Ecto neural progenitor cell (in vitro differentiated cells): ENCODE results near the gene XRCC5.
"Not testable (repeated sequence)": the region's sequence is repeated elsewhere in the genome, so short reads cannot be mapped to it uniquely, and the experiment has no call there.

ENCODE experiments used
- DNase-seq: peaks from one replicate; pipeline ENCODE4 v3.0.0-alpha.2; 2018; ENCODE audit warnings: low spot score

XRCC5 gene

GRCh38 chr2:216201692-216202306, 92.7 kb downstream of the XRCC5 start:
- no peak for DNase-seq

- DNase-seq, result no peak
Measured at GRCh38 chr2:216202626-216203250, 93.6 kb downstream of the XRCC5 start.

- no peak for DNase-seq
Measured at GRCh38 chr2:216205486-216205885, 96.3 kb downstream of the XRCC5 start.

- DNase-seq, result no peak
Measured at GRCh38 chr2:216206041-216206703, 97.0 kb downstream of the XRCC5 start.

GRCh38 chr2:216206821-216207220, 97.7 kb downstream of the XRCC5 start:
- no peak for DNase-seq

- not testable (repeated sequence) for DNase-seq
Measured at GRCh38 chr2:216208661-216209060, 99.5 kb downstream of the XRCC5 start.

GRCh38 chr2:216210701-216211540, 101.8 kb downstream of the XRCC5 start:
- no peak for DNase-seq

- no peak for DNase-seq
Measured at GRCh38 chr2:216211614-216212145, 102.5 kb downstream of the XRCC5 start.

- no peak for DNase-seq
Measured at GRCh38 chr2:216214768-216215167, 105.6 kb downstream of the XRCC5 start.

GRCh38 chr2:216215658-216216390, 106.7 kb downstream of the XRCC5 start:
- DNase-seq, result no peak

- no peak for DNase-seq
Measured at GRCh38 chr2:216216951-216217903, 108.1 kb downstream of the XRCC5 start.

GRCh38 chr2:216217904-216218260, 108.7 kb downstream of the XRCC5 start:
- DNase-seq, result no peak

- DNase-seq, result no peak
Measured at GRCh38 chr2:216219861-216220260, 110.7 kb downstream of the XRCC5 start.

GRCh38 chr2:216220976-216221375, 111.8 kb downstream of the XRCC5 start:
- no peak for DNase-seq

GRCh38 chr2:216221811-216222210, 112.7 kb downstream of the XRCC5 start:
- DNase-seq, result no peak

GRCh38 chr2:216222650-216223352, 113.7 kb downstream of the XRCC5 start:
- DNase-seq, result no peak

- no peak for DNase-seq
Measured at GRCh38 chr2:216224388-216224787, 115.2 kb downstream of the XRCC5 start.

GRCh38 chr2:216229277-216229914, 120.2 kb downstream of the XRCC5 start:
- DNase-seq, result no peak

- no peak for DNase-seq
Measured at GRCh38 chr2:216231867-216232266, 122.7 kb downstream of the XRCC5 start.
